Measurements from ENCODE around the gene UQCC3.

DNA sequence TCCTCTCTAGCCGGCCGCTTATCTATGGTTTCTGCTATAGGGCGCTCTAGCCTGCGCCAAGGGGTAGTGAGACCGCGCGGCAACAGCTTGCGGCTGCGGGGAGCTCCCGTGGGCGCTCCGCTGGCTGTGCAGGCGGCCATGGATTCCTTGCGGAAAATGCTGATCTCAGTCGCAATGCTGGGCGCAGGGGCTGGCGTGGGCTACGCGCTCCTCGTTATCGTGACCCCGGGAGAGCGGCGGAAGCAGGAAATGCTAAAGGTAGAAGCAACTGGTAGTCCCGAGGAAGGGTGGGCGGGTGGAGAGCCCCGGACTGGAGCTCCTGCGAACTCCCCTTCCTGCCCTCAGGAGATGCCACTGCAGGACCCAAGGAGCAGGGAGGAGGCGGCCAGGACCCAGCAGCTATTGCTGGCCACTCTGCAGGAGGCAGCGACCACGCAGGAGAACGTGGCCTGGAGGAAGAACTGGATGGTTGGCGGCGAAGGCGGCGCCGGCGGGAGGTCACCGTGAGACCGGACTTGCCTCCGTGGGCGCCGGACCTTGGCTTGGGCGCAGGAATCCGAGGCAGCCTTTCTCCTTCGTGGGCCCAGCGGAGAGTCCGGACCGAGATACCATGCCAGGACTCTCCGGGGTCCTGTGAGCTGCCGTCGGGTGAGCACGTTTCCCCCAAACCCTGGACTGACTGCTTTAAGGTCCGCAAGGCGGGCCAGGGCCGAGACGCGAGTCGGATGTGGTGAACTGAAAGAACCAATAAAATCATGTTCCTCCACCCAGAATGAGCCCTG is at the start of gene UQCC3, which contains the start of gene LBHD1:
- TF ChIP-seq CTCF (conservative IDR thresholded peaks at IDR 0.05 in 1 of 2, IDR thresholded peaks at IDR 0.05 in 1 of 2; ENCODE audit: low read depth in 1 of 2, low read length in 2 of 2) (no peak), EZH2 (IDR thresholded peaks at IDR 0.05; ENCODE audit: low read length, missing control alignments) (no peak)
